Activated CD4-positive, alpha-beta T cell treated with anti-CD3 and anti-CD28 coated beads, Interleukin-2, Interleukin-4, amounts not matched to agents 100 ng/mL and 50 ng/mL, durations not matched to agents 16 hours and 8 hours (primary cell): ENCODE measurements around the gene KRT35.
"Not testable (repeated sequence)": the region's sequence is repeated elsewhere in the genome, so short reads cannot be mapped to it uniquely, and the experiment has no call there.

Source experiments
- DNase-seq: peaks from one replicate; pipeline ENCODE4 v3.0.0-alpha.2; 2020; ENCODE audit warnings: low spot score

The KRT35 gene

DNA sequence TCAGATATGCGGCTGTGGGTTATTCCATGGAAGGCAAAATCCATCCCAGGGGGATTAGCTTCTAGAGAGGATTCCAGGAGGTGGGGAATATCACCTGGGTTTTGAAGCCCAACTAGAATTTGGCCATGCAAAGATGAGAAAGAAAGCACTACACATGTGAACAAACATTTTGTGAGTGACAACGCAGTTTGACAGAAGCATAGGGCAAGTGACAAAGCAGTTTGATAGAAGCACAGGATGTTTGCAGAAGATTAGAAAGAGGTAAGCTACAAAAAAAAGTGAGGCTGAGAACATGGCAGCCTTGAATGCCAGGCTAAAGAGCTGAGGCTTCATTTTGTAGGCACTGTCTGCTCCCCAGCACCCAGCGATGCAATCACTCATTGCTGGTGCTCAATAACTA, 27.9 kb downstream of the KRT35 start:
- DNase-seq = no peak

DNA sequence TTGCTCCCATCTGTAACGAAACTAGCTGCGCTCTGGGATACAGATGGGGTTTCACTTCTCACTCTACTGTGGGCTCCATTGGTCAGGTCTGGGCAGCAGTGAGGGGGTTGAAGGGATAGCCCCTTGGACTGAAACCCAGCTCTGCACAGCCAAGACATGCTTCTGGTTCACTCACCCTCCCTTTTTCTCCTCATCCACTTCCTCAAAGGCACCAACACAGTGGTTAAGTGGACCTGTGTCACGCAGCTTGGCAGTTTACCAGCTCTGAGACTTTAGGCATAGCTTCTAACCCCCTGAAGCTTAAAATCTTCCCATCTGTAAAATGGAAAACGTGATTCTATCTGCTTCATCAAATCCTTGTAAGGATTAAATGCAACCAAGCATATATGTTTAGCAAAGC, 28.7 kb downstream of the KRT35 start:
- DNase-seq = no peak

DNA sequence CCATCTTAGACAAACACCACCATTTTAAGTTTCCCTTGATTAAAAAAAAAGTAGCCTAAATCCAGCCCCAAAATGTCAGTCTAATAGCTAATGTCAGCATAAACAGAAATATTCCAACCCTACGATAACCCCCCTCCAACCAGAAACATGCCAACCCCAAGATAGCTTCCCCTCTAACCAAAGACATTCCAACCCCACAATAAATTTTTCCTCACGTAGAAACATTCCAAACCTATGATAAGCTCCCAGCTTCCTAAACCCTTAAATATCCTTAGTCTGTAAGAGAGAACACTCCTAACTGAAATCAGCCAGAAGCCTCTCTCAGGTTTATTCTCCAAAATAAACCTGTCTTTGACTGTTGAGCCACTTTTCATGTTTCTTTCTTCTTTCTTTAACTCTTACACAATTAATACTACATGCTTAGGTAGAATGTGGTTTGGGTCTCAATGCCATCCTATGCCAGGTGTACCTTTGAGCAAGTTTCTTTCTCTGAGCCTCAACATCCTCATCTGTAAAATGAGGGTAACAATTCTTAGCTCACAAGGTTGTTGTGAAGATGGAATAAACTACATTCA, 29.7 kb downstream of the KRT35 start:
- DNase-seq = no peak

DNA sequence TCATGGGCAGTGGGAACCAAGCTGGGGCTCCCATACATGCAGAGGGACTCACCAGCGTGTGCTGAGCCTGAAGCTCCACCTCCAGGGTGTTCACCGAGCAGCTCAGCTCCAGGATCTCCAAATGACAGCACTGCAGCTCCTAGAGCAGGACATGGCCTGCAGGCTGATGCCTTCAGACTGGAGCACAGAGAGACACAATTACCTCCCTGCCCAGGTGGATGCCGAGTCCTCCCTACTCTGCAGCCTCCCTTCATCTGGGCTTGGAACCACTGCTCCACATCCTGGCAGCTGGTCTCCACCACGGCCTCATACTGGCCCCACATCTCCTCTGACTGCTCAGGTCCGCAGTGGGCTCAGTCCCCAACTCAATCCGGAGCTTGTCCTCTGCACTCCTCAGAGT, 31.9 kb downstream of the KRT35 start:
- DNase-seq = no peak

DNA sequence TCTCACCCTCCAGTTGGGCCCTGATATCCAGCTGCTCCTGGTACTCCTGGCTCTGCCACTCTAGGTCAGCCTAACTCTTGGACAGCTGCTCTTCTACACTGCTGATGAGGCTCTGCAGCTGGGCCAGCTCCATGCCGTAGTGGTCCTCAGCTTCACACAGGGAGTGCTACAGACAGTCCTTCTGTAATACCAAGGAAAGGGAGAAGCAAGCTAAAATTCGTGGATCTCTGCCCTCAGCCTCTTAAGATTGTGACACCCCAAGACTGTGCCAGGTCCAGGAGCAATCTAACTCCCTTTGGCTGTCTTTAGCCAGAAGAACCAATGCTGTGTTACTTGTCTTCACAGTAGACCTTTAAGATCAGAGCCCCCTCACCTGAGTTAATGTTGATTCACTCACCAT, 32.4 kb downstream of the KRT35 start:
- no peak for DNase-seq

DNA sequence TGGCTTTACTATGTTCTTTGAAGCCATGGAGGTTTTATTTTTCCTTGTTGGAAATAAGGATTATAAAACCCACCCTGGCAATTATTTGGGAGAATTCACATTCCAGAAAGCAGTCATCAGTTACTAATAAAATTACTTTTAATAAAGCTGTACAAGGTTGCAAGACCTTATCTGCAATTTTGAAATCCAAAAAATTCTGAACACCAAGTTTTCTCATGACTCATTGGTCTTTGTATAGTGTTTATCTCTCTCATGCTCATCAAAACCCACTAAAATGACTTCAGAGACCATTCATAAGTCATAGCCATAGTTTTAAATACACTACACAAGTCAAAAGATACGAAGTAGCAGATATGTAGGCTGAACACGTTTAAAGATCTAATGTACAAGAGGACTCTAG, 34.1 kb downstream of the KRT35 start:
- no peak for DNase-seq

DNA sequence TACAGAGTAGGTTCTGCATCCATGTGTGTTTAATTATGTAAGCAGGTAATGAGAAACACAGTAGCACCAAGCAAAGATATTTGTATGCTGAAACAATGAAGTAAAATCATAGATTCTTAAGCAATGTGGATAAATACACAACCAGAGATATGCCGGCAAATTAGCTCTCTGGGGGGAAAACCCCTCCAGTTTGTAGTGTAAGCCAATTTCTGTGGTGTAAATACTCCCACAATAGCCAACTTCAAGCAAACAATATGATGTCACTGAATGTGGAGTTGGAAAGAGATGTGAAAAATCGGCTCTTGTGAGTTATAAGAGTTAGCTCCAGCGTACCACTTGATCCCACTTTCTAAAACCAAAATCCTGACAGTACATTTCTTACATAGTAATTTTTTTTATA, 36.3 kb downstream of the KRT35 start:
- DNase-seq = no peak

DNA sequence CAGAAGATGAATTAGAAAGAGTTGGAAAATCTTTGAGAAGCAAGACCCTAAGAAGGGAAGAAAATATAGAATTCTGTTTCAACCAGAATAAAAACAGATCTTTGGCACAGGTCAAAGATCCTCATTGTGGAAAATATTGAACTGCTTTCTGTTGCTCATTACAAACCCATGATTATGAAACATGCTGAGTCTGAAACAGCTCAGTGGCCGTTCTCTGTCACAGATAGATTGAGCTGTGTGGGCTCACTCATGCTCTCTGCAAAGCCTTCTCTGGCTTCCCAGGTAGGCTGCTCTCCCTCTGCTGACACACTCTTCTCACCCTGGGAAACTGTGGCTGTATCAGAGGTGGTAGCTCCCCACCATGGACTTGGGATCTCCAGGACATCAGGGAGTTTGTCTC, 36.8 kb downstream of the KRT35 start:
- no peak for DNase-seq

DNA sequence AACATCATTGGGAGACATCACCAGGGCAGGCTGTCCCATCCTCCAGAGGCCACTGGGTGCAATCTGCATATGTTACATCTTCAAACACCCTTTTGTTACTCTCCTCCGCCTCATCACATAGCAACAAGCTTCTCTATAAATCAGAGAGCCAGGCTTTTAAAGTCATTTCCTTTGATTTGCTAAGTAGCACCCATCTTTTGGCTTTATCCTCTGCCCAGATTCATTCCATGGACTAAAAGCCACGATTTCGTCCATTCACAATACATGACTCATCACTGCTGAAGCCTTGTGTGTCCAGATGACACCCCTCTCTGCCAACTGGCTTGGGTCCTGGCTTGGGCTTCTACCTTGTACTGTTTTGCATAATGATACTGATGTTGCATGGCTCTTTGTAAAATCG, 38.2 kb downstream of the KRT35 start:
- DNase-seq = no peak

DNA sequence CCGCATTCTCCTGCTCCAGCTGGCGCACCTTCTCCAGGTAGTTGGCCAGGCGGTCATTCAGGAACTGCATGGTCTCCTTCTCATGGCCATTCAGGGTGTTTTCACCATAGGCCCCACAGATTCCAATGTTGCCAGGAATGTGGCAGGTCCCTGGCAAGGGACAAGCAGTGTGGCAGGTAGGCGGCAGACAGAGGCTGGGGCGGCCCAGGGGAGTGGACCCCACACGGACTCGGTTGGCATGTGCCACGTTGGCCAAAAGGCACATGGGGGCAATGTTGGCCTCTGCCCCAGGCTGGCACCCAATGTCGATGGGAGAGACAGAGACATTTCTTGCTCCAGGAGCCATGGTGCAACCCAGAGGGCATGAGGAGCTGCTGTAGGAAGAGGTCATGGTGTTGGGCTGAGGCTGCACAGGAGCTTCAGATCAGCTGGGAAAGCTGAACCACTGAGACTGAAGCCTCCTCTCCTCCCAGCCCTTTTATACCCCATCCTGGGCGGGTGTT, 40.4 kb downstream of the KRT35 start, which contains the start of gene KRT38:
Gene KRT38, minus strand, starts transcription at position 453 of the 503 bp plus-strand sequence. Its CDS starts 62 bp downstream, at position 391.
- no peak for DNase-seq

DNA sequence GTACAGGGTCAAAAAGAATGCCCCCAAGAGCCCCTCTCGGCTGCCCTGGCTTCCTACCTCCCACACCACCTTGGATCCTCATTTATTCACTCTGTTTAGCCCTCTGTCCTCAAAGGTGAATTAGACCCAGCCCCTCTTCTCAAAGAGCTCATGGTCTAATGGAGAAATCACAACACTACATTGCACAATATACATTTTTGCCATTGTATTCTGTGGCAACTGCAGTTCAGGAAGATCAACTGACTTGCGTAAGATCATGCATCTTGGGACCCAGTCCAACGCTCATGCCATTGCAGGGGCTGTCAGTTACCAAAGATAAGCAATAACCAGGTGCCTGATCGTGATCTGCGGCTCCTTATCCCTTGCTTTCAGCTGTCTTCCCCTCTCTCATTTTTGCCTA, 41.6 kb downstream of the KRT35 start:
- DNase-seq = no peak

DNA sequence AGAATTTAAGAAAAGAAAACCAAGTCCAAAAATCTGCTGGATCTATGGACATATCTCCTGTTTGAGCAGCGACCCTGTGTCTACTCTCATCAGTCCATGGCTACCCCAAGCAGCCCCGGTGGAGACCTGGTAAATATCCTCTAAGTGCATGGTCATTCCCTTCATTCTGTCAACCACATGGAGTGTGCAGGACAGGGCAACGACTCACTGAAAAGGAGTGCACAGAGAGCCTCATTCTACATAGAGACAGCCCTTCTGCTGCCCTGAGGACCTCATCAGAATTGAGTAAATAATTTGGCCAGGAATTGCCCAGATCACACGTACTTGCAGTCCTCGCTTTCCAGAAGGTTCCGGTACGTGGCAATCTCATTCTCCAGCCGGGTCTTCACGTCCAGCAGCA, 43.2 kb downstream of the KRT35 start:
- no peak for DNase-seq

DNA sequence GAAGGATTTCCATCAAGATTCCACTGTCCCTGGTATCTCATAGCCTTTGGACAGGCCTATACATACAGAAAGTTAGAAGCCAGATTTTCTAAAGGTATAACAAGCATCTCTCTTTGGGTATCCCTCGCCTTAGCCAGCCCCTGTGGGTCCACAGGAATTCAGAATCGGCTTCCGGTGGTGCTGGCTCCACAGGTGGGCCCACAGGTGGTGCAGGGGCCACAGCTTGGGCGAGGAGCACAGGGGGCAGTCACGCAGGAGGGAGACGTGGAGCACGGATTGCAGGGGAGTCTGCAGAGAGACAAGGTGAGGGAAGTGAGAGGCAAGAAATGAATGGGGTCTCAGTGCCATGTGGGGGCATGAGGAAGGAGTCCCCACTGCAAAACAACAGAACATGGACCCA, 43.7 kb downstream of the KRT35 start:
- DNase-seq = no peak

DNA sequence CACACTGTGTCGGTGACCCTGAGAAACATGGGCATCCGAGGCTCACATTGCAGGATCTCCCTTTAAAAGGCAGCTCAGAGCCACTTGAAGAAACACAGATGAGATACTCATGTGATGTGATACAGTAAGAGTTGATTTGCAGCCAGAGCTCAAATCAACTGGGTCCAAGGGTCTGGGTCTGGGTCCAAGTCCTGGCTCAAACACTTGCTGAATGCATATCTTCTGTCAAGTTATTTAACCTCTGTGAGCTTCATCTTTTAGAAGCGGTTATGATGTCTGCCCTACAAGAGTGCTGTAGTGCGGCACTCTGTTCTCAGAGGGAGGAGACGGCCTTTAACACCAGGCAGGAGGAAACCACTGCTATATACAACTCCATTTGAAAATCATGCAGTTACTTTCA, 46.5 kb downstream of the KRT35 start:
- no peak for DNase-seq

DNA sequence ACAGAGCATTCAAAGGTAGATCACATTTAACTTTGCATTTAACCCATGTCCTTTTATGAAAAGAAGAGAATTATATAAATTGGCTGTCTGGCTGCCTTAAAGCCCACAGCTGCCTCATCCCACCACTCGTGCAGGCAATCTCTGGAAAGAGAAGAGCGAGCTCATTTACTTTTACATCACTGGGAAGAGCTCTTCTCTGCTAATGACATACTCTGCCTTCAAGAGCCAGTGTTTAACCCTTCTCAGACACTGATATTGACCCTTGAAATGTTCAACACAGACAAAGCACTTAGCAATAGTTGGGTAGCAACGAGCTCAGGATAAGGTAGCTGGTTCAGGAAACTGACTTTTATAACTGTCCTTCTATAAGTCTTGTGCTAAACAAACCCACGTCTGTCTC, 46.9 kb downstream of the KRT35 start:
- no peak for DNase-seq

DNA sequence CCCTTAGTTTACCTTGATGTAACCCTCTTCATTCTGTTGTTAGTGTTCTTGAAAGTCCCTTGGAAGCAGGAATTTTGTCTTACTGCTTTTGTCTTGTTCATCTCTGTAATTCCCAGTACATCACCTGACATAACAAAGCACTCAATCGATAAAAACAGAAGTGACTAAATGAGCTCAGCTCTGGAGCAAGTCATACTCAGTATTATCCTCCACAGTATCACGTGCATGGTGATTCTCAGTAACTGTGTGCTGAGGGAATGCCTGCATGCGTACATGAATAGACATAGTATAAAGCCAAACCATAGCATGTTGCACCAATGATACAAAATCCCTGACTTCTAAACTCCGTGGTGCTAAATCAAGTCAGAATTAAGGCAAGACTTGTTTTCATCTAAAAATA, 47.4 kb downstream of the KRT35 start:
- DNase-seq = no peak

DNA sequence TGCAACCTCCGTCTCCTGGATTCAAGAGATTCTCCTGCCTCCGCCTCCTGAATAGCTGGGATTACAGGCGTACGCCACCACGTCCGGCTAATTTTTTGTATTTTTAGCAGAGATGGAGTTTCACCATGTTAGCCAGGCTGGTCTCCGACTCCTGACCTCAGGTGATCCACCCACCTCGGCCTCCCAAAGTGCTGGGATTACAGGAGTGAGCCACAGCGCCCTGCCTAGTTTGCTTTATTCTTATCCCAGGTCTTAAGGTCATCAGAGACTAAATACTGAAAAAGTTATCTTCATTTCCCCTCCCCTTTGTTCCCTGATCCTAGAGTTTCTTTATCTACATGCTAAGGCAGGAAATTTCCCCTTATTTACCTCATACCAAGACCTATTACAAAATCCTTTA, 50.6 kb downstream of the KRT35 start:
- not testable (repeated sequence) for DNase-seq

DNA sequence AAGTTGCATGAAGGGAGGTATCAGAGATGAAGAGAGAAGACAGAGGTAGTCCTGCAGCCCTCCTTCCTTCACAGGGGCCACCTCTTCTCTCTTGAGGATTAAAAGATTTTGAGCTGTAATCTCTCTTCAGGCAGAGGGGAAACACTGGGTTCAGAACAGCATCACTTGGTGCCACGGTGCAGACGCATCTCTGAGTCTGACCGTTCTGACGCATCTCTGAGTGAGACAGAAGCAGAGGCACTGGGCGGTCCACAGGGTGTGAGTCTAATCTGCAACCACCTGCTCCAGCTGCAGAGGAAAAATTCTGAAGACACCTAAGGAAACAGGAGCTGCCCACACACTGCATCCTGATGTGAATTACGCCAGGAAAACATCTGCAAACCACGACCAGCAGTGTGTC, 51.3 kb downstream of the KRT35 start:
- DNase-seq = no peak

DNA sequence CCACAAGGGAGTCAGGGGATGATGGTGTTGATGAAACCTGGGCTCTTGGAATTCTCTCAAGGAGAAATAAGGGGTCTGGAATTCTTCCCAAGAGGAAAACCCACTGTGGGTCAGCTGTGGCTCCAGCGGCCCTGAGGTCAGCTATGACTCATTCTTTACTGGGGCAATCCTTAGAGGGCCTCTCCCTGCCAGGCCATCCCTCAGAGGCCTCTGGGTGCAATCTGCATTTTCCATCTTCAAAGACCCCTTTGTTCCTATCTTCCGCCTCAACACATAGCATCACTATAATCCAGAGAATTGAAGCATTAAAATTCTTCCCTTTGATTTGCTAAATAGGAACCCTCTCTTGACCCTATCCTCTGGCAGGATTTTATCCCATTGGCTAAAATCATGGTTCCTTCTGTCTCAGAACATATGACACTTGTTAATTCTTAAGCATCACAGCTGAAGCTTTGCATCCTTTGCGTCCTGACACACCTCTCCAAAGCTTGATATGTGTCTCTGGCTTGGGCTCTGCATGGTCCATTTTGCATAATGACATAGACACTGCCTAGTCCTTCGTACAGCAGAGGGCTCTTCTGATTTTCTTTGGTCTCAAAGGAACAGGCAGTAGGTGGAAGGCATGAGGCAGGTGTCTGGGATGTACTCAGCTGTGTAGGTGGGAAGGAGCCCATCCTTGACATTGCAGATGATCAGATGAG, 52.2 kb downstream of the KRT35 start:
- no peak for DNase-seq
